HG03139 (cell line): Measurements from ENCODE around the gene WWOX.
"Not testable (repeated sequence)": the region's sequence is repeated elsewhere in the genome, so short reads cannot be mapped to it uniquely, and the experiment has no call there.

Experiments used
- ATAC-seq: cut with Tn5 transposase; IDR thresholded peaks from one replicate; pipeline ENCODE4 v1.9.1; 2021; ENCODE audit not compliant: unreplicated experiment

The WWOX gene

GRCh38 chr16:78668393-78668792, 568.9 kb downstream of the WWOX start:
- no peak for ATAC-seq

GRCh38 chr16:78669994-78670393, 570.5 kb downstream of the WWOX start:
- no peak for ATAC-seq

GRCh38 chr16:78672779-78673556, 573.5 kb downstream of the WWOX start:
- ATAC-seq = no peak

- no peak for ATAC-seq
Measured at GRCh38 chr16:78673884-78674283, 574.4 kb downstream of the WWOX start.

- ATAC-seq = no peak
Measured at GRCh38 chr16:78675312-78675711, 575.9 kb downstream of the WWOX start.

GRCh38 chr16:78675951-78676792, 576.7 kb downstream of the WWOX start:
- no peak for ATAC-seq

- no peak for ATAC-seq
Measured at GRCh38 chr16:78677181-78677731, 577.8 kb downstream of the WWOX start.

- ATAC-seq = no peak
Measured at GRCh38 chr16:78679546-78679945, 580.1 kb downstream of the WWOX start.

GRCh38 chr16:78681743-78682142, 582.3 kb downstream of the WWOX start:
- ATAC-seq = no peak

GRCh38 chr16:78684030-78684611, 584.7 kb downstream of the WWOX start:
- no peak for ATAC-seq

- no peak for ATAC-seq
Measured at GRCh38 chr16:78684655-78685375, 585.4 kb downstream of the WWOX start.

GRCh38 chr16:78686601-78687000, 587.1 kb downstream of the WWOX start:
- ATAC-seq = no peak

GRCh38 chr16:78689028-78689427, 589.6 kb downstream of the WWOX start:
- no peak for ATAC-seq

- ATAC-seq = no peak
Measured at GRCh38 chr16:78689536-78689935, 590.1 kb downstream of the WWOX start.

GRCh38 chr16:78690510-78690909, 591.1 kb downstream of the WWOX start:
- no peak for ATAC-seq

- ATAC-seq = not testable (repeated sequence)
Measured at GRCh38 chr16:78691746-78692145, 592.3 kb downstream of the WWOX start.

- no peak for ATAC-seq
Measured at GRCh38 chr16:78693496-78693895, 594.0 kb downstream of the WWOX start.

GRCh38 chr16:78694414-78694813, 595.0 kb downstream of the WWOX start:
- no peak for ATAC-seq

GRCh38 chr16:78695391-78695790, 595.9 kb downstream of the WWOX start:
- ATAC-seq = no peak

GRCh38 chr16:78696797-78697196, 597.3 kb downstream of the WWOX start:
- ATAC-seq = no peak

- no peak for ATAC-seq
Measured at GRCh38 chr16:78697426-78697825, 598.0 kb downstream of the WWOX start.
